ENCODE results near the gene FAM107A.

The FAM107A gene, protein sequence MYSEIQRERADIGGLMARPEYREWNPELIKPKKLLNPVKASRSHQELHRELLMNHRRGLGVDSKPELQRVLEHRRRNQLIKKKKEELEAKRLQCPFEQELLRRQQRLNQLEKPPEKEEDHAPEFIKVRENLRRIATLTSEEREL

DNA sequence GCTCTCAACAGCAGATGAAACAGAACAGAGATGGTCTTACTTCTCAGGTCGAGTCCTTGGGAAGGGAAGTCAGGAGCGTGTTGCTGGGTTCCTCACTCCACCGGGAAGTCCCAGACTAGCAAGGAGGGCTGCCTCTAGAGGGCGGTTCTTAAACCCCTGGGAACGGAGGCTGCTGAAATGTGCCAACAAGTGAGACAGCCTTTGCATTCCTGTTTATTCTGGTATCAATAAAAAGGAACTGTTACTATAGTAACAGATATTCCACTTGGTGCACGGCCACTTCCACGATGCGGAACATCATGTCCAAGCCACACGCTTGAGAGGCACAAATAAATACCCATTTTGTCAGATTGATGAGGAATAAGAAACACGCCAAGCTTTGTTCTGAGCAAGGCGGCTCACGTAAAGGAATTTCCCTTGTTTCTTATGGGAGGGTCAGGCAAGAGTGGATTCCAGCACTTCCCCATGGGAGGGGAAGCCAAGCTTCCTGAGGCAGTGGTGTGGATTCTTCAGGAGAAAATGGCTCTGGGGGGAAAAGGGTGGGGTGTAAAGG is at the start of gene FAM107A:
Gene FAM107A (minus strand): TSS at position 123 of the 553 bp plus-strand sequence. CDS start 7,531 bp downstream, outside the sequence.
- no peak for DNase-seq (ENCODE audit: low spot score)

DNA sequence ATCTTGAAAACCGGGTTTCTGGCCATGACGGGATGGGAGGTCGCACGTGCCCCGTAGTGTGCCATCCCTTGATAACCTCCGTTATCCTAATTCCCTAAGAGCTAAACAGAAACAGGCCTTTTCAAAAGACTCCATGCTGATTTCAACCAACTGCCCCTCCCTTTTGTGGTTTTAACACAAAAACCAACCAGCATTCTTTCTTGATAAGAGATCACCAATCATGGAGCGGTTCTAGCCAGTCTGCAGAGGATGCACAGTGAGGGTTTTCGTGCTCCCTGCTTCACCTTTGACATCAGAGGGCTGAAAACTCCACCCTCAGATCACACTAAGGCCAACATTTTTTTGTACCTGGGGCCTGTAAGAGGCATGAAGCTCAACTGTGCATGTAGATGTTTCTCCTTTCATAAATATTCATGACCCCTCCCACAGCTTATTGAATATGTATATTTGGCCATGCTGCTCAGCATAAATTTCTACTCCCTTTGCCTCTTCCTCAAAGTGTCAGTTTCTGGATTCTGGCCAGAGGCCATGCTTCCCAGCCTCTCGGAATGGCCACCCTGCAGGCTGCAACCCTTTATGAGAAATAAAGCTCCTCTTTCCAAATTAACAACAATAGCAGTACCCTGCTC is 48.1 kb upstream of the FAM107A start:
- no peak for DNase-seq (ENCODE audit: low spot score)

DNA sequence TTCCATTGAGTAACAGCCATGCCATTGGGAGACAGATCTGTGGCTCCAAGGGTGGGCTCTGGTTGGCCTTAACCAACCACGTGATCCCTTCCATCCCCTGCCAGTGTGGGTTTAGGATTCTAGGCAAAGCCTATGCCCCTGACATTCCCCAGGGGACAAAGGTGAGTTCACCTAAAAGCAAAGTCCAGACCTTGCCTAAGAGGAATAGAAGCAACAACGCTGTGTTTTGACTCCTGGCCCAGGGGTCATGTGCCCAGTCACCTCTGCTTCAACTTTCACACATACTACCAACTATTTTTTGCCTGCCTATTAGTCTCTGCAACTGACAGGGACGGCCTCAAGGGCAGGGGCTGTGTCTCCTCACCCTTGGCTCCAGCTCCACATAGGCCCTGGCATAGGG is 47.4 kb upstream of the FAM107A start:
- no peak for DNase-seq (ENCODE audit: low spot score)

DNA sequence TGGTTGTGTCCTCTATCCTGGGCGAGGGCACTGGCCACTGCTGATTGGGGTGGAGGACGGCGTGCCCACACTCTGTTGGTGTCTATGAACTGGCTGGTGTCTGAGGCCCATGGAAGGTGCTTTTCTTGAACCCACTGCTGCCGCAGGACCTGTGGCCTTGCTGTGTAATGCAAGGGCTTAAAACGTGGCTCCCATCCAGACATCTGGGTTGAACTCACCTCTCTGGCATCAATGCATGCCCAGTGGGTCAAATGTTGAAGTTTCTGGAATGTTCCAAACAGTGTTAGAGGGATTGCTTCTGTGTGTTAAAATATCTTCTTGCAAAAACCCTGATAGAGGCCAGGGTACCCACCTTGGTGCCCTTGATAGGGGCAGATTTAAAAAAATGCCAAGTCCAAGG is 46.8 kb upstream of the FAM107A start:
- no peak for DNase-seq (ENCODE audit: low spot score)

DNA sequence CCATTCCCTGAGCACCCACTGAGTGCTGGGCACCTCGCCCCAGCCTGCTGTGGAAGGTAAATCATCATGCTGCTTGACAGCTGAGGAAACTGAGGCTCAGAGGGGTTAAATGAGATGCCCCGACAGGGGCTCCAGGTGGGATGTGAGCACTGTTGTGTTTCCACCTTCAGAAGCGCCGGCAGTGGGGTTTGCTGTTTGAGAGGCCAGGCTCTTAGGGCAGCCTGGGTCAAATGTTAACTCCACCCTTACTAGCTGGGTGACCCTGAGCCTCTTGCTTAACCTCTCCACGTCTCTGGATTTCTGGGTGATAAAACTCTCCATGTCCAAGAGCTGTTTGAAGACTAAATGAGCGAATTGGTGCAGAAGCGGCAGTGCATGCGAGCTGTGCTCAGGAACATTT is 46.3 kb upstream of the FAM107A start:
- DNase-seq (ENCODE audit: low spot score), result no peak

DNA sequence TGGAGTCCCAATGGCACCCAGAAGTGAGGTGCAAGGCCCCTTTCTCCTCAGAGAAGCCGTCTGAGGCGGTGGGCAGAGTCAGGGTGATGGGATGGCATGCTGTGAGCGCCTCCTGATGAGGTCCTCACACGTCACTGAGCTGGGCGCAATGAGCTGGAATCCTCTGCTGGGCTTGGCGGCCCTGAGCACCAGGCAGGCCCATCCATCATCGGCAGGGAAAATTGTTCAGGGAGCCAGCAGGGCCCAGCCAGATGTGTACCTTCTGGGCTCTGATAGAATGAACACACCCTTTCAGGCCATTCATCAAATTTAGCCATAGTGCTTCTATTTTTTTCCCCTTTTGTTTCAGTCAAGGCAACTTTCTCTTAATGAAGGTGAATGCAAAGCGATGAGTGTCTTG is 45.7 kb upstream of the FAM107A start:
- no peak for DNase-seq (ENCODE audit: low spot score)

DNA sequence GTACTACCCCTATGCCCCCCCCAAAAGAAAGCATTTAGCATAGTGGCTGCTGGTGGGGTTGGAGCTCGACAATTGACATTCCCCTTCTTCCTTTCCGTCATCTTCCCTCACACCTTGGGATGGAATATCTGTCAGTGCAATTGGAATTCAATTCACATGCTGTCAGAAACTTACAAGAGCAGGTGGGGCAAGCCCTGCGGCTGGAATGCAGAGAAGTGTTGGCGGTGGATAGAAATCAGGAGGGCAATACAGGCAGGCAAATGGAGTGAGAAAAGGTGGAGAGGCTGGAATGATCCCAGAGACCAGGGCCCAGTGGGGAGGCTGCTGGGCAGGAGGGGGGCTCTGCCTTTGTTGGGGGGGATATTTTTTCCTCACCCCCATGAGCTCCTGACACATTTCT is 45.2 kb upstream of the FAM107A start:
- no peak for DNase-seq (ENCODE audit: low spot score)

DNA sequence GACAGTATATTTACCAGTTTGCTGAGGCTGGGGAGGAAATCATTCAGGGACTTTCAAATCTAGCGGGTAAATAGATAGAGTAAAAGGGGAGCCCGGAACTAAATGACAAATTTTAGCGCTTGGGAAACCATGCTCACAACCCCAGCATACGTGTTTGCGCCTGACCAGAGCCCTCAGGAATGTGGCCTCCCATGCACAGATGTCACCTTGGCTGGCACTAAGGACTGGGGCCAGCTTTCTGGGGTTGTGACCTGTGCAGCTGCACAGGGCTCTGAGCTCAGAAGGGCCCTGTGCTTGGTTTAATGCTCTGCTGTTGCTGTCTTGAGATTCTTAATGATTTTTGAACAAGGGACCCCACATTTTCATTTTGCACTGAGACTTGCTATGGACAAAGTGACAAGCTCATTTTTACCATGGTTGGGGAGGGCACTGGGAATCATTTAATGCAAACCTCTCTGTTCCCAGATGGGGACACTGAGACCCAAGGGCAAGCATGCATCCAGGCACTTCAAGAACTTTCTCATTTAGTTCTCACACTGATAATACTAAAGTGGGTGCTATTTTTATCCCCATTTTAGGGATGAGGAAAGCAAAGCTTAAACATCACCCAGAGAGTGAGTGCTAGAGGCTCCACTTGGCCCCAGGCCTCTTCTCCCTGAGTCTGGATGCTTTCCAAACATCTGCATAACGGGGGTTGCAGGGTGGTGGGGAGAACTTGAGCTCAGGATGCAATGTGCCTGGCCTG is 44.1 kb upstream of the FAM107A start:
- no peak for DNase-seq (ENCODE audit: low spot score)

DNA sequence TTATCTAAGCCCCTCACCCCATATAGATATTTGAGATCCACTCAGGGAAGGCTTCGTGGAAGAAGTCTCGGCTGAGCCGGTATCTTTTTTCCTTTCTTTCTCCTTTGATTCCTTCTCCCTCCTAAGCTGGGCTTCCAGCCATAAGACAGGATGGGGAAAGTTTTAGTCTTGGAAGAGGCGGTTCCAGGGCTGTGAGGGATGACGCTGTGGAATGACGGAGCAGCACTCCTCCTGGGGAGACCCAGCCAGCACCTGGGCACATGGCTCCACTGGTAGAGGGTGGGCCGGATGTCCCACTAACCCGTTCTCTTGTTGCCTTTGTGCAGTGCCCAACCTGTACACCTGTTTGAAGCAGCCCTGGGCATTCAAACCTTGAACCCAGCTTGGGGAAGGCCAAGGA is 43.2 kb upstream of the FAM107A start:
- DNase-seq (ENCODE audit: low spot score), result no peak

DNA sequence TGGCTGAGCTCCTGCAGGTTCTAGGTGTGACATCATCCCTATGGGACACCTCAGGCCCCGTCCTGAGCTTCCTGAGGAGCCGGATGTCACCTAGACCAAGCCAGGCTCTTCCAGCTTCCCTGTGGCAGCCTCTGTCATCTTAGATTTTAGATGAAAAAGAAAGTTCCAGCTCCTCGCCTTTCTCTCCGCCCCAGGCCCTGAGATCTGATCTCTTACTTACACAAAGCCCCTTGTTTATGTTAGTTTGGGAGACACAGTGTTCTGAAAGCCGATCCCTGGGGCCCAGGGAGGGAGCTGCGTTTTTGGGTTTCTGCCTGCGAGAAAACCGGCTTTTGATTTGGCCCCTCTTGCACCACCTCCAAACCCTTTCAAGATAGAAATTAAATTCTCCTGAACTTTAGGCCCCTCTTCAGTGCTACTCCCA is 40.2 kb upstream of the FAM107A start:
- no peak for DNase-seq (ENCODE audit: low spot score)

DNA sequence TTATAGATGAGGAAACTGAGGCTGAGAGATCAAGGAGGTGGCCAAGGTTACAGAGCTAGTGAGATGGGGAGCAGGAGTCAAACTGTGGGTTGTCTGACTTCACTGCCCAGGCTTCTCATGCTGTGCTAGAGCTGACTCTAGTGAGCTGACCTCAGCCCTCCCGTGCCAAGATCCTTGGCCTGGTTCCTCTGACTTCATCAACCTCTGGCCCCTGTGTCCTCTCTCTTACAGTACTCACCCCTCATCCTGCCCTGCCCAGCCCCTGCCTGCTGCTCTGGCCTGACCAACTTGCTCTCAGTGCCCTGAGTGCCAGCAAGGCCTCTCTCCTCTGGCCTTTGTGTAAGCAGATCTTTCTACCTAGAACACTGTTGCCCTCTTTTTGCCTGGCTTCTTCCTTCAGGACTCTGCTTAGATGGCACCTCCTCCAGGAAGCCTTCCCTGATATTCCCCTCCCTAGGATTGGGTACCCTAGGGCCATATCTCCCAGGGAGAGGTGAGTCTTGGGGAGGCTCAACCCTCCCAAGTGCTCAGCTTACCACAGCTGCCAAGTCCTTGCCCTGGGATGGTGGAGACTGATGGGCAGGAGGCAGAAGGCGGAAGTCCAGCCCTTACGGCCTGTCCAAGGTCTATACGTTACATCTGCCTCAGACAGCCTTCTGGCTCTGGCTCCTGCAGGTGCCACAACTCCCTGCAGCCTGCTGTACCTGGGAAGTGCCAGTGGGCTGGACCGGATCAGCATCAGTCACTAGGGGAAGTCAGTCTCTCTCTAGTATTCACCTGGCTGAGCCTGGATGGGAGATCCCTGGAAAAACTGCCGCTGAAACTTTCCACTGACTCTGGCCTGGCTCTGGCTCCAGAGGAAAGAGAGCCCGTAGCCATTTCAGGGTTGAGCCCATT is 36.3 kb upstream of the FAM107A start:
- DNase-seq (ENCODE audit: low spot score), result no peak

DNA sequence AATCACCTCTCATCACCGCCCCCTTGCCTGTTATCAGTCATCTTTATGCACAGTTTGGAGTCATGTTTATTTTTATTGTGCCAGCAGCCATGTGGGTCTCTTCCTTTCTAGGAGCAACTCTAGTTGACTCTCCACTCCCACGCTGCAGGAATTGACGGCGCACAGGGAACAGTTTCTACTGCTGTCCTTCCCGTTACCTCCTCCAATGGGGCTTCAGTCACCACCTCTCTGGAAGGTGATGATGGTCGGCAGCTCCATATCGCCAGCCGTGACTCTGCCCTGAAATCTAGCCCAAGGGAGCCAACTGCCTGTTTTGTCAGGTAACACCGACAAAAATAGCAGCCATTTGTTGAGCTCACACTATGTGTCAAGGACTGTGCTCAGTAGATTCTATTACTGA is 35.6 kb upstream of the FAM107A start:
- no peak for DNase-seq (ENCODE audit: low spot score)

DNA sequence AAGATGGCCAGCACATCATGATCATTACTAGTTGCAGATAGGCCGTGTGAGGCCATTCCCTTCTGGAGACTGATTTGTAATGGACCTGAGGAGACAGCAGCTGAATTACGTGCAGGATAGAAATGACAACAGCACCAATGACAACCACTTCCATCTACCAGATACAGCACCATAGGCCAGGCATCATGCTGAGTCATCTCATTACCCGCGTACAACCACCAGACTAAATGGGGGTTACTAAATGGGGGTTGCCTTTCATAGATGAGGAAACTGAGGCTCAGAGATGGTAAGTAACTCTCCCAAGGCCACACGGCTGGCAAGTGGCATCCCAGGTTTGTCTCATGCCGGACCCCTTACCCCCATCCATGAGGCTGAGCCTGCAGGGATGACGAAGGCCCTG is 32.8 kb upstream of the FAM107A start:
- no peak for DNase-seq (ENCODE audit: low spot score)

DNA sequence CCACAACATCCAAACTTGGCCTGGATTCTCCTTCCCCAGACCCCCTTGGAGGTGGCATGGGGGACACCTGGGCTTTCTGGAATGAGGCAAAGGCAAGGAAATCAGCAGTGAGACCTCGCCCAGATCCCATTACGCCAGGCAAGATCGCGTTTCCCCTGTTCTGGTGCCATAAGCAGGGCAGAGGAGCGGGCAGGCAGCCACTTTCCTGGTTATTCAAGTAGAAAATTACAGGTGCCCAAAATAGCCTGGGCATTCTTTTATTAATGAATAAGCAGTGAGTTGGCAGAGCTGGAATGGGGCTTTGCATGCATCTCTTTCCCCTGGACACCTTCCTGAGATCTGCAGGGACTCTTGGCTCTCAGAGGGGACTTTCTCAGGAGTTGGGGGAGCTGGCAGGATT is 31.5 kb upstream of the FAM107A start:
- no peak for DNase-seq (ENCODE audit: low spot score)

DNA sequence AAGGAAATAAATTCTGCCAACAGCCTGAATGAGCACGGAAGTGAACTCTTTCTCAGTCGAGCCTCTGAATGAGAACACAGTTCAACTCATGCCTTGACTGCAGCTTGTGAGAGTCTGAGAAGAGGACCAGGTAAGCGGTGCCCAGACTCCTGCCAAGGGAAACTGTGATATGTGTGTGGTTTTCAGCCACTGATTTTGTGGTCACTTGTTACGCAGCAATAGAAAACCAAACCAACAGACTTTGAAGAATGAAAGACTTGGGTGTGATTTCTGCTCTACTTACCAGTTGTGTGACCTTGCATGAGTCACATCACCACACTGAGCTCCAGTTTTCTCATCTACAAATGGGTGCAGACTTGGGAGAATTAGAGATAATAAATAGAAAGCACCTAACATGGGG is 30.6 kb upstream of the FAM107A start:
- DNase-seq (ENCODE audit: low spot score), result no peak

DNA sequence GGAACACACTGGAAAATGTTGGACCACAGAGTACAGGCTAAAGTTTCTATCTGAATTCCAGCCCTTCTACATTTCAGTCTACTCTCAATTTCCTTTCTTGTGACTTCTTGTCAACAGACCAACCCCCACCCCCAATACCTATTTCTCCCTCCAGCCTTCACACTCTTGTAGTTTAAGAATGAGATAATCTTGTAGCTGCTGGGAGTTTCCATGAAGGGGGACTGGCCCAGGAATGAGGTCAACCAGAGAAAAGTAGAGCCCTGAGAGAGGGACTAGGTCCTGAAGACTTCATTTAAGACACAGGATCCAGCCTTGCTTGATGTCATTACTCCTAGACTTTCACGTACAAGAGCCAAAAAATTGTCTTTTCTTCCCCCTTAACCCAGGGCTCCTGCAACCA is 29.5 kb upstream of the FAM107A start:
- no peak for DNase-seq (ENCODE audit: low spot score)

DNA sequence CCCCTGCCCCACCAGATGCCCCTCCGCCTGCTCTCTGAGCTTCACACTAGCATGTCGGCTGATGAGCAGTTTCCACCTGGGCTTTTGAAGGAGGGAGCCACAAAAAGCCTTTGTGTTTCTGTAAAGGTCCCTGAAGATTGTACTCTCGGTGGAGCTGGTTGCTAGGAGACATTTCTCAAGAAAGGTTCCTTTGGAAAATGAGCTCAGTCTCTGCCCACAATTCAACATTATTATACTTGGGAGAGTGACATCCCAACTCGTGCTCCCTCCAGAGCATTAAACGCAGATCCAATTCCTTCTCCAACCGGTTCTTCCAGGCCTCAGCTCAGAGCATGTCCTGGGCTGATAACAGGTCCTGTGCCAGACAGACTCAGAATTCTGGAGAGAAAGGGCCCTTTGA is 26.8 kb upstream of the FAM107A start:
- no peak for DNase-seq (ENCODE audit: low spot score)

DNA sequence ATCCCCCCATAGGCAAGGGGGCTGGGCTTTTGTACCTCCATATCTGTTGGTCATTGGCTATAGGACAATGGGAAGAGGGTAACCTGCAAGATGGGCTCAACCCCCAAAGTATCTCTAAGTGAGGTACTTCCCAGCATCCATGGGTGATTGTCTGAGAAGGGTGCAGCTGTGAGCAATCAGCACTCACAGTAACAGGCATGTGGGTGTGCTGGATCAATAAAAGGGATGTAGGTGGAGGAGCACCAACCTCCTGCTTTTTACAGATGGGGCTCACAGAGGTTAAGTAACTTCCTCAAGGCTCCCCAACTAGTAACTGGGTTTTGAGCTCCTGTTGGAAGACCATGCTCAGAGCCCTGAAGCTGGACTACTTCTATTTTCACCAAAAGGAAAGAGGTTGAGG is 26.4 kb upstream of the FAM107A start:
- DNase-seq (ENCODE audit: low spot score), result no peak

DNA sequence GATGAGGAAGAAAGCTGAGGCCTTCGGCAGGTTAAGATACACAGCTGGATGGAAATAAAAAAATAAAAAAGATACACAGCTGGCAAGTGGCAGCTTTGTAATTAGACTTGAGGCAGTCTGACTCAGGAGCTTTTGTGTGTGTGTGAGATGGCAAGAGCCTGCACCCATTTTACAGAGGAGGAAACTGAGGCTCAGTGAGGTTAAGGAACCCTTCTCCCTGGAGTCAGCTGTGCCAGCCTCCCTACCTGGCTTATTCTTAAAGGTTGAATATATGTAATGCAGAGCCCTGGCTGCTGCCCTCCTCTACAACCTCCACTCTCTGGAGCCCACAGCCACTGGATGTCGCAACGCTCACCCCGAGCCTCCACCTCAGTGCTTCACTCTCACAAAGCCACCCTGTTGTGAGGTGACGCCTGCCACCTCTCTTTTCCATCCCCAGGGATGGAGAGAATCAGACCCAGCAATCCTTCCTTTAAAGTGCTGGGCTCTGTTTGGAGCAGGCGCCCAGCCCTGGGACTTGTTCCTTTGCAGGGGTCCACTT is 20.6 kb upstream of the FAM107A start:
- DNase-seq (ENCODE audit: low spot score), result no peak

DNA sequence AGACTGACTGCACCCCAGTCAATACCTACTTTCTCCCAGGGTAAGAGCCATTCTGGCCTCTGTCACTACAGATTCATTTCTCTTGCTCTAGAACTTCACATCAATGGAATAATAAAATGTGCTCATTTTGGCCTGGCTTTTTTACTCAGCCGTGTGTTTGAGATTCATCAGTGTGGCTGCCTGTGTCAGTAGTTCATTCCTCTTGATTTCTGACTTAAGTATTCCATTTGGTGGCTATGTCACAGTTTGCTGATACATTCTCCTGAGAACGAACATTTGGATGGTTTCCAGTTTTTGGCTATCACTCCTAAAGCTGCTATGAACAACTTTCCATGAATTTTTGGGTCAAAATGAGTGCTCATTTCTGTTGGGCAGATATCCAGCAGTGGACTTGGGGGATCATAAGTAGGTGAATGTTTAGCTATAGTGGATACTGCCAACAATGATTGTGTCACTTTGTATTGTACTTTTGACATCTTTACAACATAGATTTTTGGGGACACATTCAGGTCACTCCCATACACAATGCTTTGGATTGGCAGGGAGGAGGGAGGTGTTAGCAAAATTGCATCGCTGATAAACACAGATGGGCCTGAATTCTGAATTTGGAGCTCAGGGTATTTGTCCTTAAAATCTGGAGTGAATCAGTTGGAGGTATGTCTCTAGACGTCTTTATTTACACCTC is 19.8 kb upstream of the FAM107A start:
- DNase-seq (ENCODE audit: low spot score), result no peak

DNA sequence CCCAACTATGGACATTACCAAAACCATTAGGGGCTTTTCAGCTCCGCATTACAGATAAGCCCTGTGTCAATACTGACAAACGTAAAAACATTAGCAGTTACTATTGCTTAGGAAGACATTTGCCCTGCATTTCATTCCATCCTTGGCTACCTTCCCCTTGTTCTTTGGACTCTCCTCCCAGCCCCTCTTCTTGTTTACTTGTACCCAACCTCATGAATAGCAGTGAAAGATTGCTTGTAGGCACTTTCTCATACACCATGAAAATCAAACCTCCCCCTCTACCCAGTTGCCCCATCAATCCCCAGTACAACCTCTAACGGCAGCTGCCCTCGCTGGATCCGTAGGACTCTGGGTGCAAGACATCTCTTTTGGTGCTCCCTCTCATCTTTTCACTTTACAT is 16.9 kb upstream of the FAM107A start:
- DNase-seq (ENCODE audit: low spot score), result no peak

Measured in hematopoietic multipotent progenitor cell treated with erythropoietin and hydrocortisone succinate and interleukin-3 and kit ligand, for 15 days (in vitro differentiated cells).